A673 (cell line): ENCODE results near the gene NMRAL1. TPM values are rescaled to one million over a fixed set of nuclear protein-coding genes. Genes with fewer than 3 reads are reported as not detected.
A peak's percentile ranks its signal among the peaks of the same experiment; 100 is the strongest.

Source experiments
- BruUV-seq: library from RNA; stranded (reverse); fragments of 400-500 nt; replicated peaks from 2 replicates; lab custom pipeline; 2021; lab: Mats Ljungman, UMichigan
- CTCF ChIA-PET: fragments of 300-600 bp; sonication (Branson Sonifier 250); formaldehyde crosslinking; loops from one replicate; lab custom pipeline; 2022; ENCODE audit warnings: antibody characterized with exemption; lab: Charles Lee
- POLR2A ChIA-PET: fragments of 300-600 bp; sonication (Branson Sonifier 250); formaldehyde crosslinking; loops from one replicate; lab custom pipeline; 2022; ENCODE audit warnings: antibody characterized with exemption; ENCODE audit not compliant: low non-redundant PET; lab: Charles Lee
- DNase-seq: peaks from one replicate; pipeline ENCODE4 v3.0.0-alpha.2; 2015; ENCODE audit warnings: low spot score
- H3K27ac ChIP-seq: fragments of 200-600 bp; sonication (generic); 2 replicates; pipeline ENCODE4 v1.5.1; 2016; ENCODE audit warnings: mixed run types, low read depth, mild to moderate bottlenecking, mixed read lengths, antibody characterized with exemption, low read length; ENCODE audit not compliant: poor library complexity, severe bottlenecking
- H3K27me3 ChIP-seq: fragments of 200-600 bp; sonication (generic); replicated peaks from 2 replicates; pipeline ENCODE4 v1.6.1; 2017; ENCODE audit warnings: mixed run types, low read depth, mild to moderate bottlenecking, mixed read lengths, antibody characterized with exemption, low read length; ENCODE audit not compliant: insufficient read depth, poor library complexity
- H3K36me3 ChIP-seq: fragments of 200-600 bp; sonication (generic); 2 replicates; pipeline ENCODE4 v1.6.1; 2016; ENCODE audit warnings: mixed run types, mild to moderate bottlenecking, mixed read lengths, antibody characterized with exemption, low read length; ENCODE audit not compliant: insufficient read depth, poor library complexity, severe bottlenecking
- H3K4me1 ChIP-seq: fragments of 200-600 bp; sonication (generic); 2 replicates; pipeline ENCODE4 v1.6.1; 2017; ENCODE audit warnings: mixed run types, mild to moderate bottlenecking, mixed read lengths, antibody characterized with exemption, low read length; ENCODE audit not compliant: insufficient read depth, poor library complexity, severe bottlenecking
- H3K4me3 ChIP-seq: fragments of 200-600 bp; sonication (generic); 2 replicates; pipeline ENCODE4 v1.5.1; 2016; ENCODE audit warnings: low read depth, mixed run types, mild to moderate bottlenecking, mixed read lengths, low read length; ENCODE audit not compliant: poor library complexity, severe bottlenecking
- H3K9me3 ChIP-seq: fragments of 200-600 bp; sonication (generic); 2 replicates; pipeline ENCODE4 v1.6.1; 2016; ENCODE audit warnings: mixed run types, low read depth, mild to moderate bottlenecking, mixed read lengths, antibody characterized with exemption, low read length; ENCODE audit not compliant: poor library complexity, severe bottlenecking
- EZH2 ChIP-seq: fragments of 200-600 bp; sonication (generic); IDR thresholded peaks from 2 replicates; pipeline ENCODE4 v1.6.1; 2017; ENCODE audit warnings: borderline replicate concordance, low read depth, mild to moderate bottlenecking, mixed read lengths, antibody characterized with exemption, low read length; ENCODE audit not compliant: poor library complexity, severe bottlenecking
- intact Hi-C: fragments of 100-400 bp; cut with micrococcal nuclease; formaldehyde crosslinking; loops from one replicate; pipeline ENCODE4 v1.10.0; 2022; ENCODE audit not compliant: unreplicated experiment
- total RNA-seq: library from RNA; stranded (reverse); gene quantifications from 2 replicates; pipeline ENCODE4 v1.2.3, GENCODE V29; 2021
- TF ChIP-seq, protein P1 (sequence below): fragments of 300-800, 200-600 bp; sonication (generic); conservative IDR thresholded peaks from 2 replicates; pipeline ENCODE4 v1.5.1; 2017; ENCODE audit warnings: low read depth, mild to moderate bottlenecking, antibody characterized with exemption, low read length, moderate library complexity, mixed read lengths

NMRAL1 gene
- total RNA-seq, 1 experiment from 2014 or later = 85.8 TPM

DNA sequence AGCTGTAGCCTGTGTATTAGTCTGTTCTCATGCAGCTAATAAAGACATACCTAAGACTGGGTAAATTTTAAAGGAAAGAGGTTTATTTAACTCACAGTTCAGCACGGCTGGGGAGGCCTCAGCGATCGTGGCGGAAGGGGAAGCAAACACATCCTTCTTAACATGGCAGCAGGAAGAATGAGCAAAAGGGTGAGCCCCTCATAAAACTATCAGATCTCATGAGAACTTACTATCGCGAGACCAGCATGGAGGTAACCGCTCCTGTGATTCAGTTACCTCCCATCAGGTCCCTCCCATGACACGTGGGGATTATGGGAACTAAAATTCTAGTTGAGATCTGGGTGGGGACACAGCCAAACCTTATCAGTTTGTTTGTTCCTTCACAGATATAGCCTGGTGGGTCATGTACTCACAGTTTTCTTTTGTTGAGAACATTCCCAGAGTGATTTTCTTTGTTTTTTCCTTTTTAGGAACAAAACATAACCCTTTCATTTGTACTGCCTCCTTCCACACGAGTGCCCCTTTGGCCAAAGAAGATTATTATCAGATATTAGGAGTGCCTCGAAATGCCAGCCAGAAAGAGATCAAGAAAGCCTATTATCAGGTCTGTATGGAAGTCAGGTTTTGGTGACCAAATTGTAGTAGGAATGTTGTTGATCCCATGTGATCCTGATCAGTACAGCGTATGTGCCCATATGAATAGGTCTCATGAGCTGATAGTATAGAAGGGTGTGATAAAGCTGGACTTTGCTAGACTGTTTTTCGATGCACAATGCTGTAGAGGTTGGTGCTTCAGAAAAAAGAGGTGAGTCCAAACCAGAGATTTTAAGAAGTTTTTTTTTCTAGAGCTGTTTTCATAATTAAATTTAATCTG lies 40.3 kb downstream of the NMRAL1 start:
- H3K4me1 ChIP-seq = peaks cover 3% of the 10 kb centered on the region
- peaks cover 44% of the 10 kb centered on the region for H3K36me3 ChIP-seq
- ChIA-PET POLR2A (no interaction called here), CTCF (no interaction called here)
- DNase-seq = no peak
- TF ChIP-seq, protein P1, sequence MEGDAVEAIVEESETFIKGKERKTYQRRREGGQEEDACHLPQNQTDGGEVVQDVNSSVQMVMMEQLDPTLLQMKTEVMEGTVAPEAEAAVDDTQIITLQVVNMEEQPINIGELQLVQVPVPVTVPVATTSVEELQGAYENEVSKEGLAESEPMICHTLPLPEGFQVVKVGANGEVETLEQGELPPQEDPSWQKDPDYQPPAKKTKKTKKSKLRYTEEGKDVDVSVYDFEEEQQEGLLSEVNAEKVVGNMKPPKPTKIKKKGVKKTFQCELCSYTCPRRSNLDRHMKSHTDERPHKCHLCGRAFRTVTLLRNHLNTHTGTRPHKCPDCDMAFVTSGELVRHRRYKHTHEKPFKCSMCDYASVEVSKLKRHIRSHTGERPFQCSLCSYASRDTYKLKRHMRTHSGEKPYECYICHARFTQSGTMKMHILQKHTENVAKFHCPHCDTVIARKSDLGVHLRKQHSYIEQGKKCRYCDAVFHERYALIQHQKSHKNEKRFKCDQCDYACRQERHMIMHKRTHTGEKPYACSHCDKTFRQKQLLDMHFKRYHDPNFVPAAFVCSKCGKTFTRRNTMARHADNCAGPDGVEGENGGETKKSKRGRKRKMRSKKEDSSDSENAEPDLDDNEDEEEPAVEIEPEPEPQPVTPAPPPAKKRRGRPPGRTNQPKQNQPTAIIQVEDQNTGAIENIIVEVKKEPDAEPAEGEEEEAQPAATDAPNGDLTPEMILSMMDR = no peak
- no peak for TF ChIP-seq EZH2
- no peak overlapping the region for H3K4me3 ChIP-seq
- H3K27ac ChIP-seq = no peak overlapping the region
- intact Hi-C loops = no loop called here
- H3K9me3 ChIP-seq = no peaks in the 10 kb centered on the region
- no TSS peak for BruUV-seq
- H3K27me3 ChIP-seq = no peaks in the 10 kb centered on the region

DNA sequence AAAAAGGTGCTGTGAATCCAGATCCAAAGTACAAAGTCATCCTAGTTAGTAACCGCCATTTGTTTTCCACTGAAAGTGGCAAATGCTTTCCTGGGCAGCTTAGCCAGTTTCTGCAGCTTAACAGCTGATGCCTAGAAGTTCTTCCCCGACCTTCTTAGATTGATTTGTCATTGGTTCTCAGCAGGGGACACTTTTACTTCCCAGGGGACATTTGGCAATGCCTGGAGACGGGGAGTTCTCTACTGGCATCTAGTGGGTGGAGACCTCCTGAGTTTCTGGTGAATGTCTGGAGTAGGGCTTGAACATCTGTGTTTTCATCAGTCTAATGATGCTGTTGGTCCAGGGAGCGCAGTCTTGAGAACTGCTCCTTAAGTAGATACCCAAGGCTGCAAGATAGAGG lies 41.2 kb downstream of the NMRAL1 start:
- POLR2A ChIA-PET = no interaction called here
- CTCF ChIA-PET = no interaction called here
- BruUV-seq = no TSS peak

DNA sequence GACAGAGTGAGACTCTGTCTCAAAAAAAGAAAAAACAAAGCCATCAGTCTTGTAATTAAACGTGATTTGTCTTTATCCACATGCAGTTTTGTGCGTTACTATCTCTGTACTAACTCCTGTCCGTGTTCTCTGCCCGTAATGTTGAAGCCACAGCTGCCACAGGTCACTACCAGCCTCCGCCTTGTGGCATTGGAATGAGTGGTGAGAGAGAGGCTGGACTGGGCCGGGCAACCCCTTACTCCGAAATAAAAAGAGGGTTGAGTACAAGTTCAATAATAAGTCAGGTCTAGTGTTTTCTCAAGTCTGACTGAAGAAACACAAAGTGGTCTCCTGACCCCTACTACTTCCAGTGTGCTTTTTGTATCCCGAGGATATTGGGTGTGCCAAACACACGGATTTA lies 43.4 kb downstream of the NMRAL1 start:
- POLR2A ChIA-PET = no interaction called here
- TF ChIP-seq, protein P1 = no peak
- TF ChIP-seq EZH2 = no peak
- H3K4me1 ChIP-seq = peaks cover 9% of the 10 kb centered on the region
- no TSS peak for BruUV-seq
- no peaks in the 10 kb centered on the region for H3K27me3 ChIP-seq
- H3K36me3 ChIP-seq = peaks cover 25% of the 10 kb centered on the region
- intact Hi-C loops = no loop called here
- no peaks in the 10 kb centered on the region for H3K9me3 ChIP-seq
- H3K27ac ChIP-seq = no peak overlapping the region
- CTCF ChIA-PET = no interaction called here
- H3K4me3 ChIP-seq = no peak overlapping the region
- no peak for DNase-seq

More for the DNA sequence above, 41.2 kb downstream of the NMRAL1 start:
- Histone ChIP-seq H3K4me3 (no peak overlapping the region), H3K4me1 (peaks cover 3% of the 10 kb centered on the region), H3K27ac (no peak overlapping the region), H3K27me3 (no peaks in the 10 kb centered on the region), H3K9me3 (no peaks in the 10 kb centered on the region), H3K36me3 (peaks cover 41% of the 10 kb centered on the region)
- intact Hi-C loops = no loop called here
- DNase-seq = peak; percentile 58
- TF ChIP-seq, protein P1 = no peak
- TF ChIP-seq EZH2 = no peak
